Measurements from ENCODE around the gene IFNL2. TPM values are rescaled to one million over a fixed set of nuclear protein-coding genes. Genes with fewer than 3 reads are reported as not detected.
A peak's percentile ranks its signal among the peaks of the same experiment; 100 is the strongest.
"Not testable (repeated sequence)": the region's sequence is repeated elsewhere in the genome, so short reads cannot be mapped to it uniquely, and the experiment has no call there.

IFNL2 gene
- total RNA-seq, 1 experiment from 2014 or later: not detected

DNA sequence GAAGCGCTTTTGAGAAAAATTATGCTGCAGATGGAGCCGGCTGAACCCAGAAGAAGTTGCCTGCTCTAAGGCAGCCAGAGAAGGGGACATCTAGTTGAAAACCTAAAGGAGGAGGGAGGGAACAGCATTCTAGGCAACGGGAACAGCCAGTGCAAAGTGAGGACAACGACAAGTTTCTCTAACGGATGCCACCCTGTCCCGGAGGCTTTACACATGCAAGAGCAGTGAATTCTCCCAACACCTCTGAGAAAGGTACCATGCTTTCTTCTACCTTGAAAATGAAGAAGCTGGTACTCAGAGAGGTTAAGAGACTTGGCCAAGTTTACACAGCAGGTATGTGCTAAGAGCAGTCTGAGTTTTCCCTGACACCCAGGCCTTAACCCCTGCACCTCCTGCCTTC lies 29.3 kb upstream of the IFNL2 start:
- ChIA-PET CTCF (no interaction called here), POLR2A (ENCODE audit: unreplicated experiment) (no interaction called here)
- no peak for TF ChIP-seq EZH2phosphoT487 (IDR thresholded peaks at IDR 0.05; ENCODE audit: borderline replicate concordance, low read length)
- no peak for TF ChIP-seq EZH2 (IDR thresholded peaks at IDR 0.05; ENCODE audit: low read length, unreplicated experiment)
- no peak for TF ChIP-seq CTCF (conservative IDR thresholded peaks at IDR 0.05; ENCODE audit: low read depth, low read length)
- H3K4me2 ChIP-seq (ENCODE audit: low read length): no peak overlapping the region
- no peaks in the 10 kb centered on the region for H3K9me2 ChIP-seq (replicated peaks; ENCODE audit: low read length)
- intact Hi-C loops (cut with micrococcal nuclease): no loop called here
- H3K27ac ChIP-seq (ENCODE audit: low read length): no peak overlapping the region
- no peaks in the 10 kb centered on the region for H3K27me3 ChIP-seq (ENCODE audit: low read length)
- H4K20me1 ChIP-seq (ENCODE audit: low read length): no peaks in the 10 kb centered on the region
- DNase-seq: no peak
- H3K9me3 ChIP-seq (ENCODE audit: low read length): no peaks in the 10 kb centered on the region
- H3K79me2 ChIP-seq (ENCODE audit: low read length): no peaks in the 10 kb centered on the region
- H2AFZ ChIP-seq (ENCODE audit: low read length): no peak overlapping the region
- BruUV-seq (replicated peaks): no TSS peak
- H3K36me3 ChIP-seq (ENCODE audit: low read depth, low read length): no peaks in the 10 kb centered on the region
- H3K4me1 ChIP-seq (ENCODE audit: insufficient read depth, low read length): no peaks in the 10 kb centered on the region
- no peaks in the 10 kb centered on the region for H3F3A ChIP-seq (ENCODE audit: low read length, unreplicated experiment)
- H3K4me3 ChIP-seq (ENCODE audit: low read length): no peak overlapping the region
- no peak overlapping the region for H3K9ac ChIP-seq (ENCODE audit: low read length)
- no peak for ATAC-seq

GRCh38 chr19:39240421-39240820 lies 27.8 kb upstream of the IFNL2 start:
- Histone ChIP-seq H3K27ac (ENCODE audit: low read length) (no peak overlapping the region), H3K27me3 (ENCODE audit: low read length) (no peaks in the 10 kb centered on the region), H3K79me2 (ENCODE audit: low read length) (no peaks in the 10 kb centered on the region), H3K4me1 (ENCODE audit: insufficient read depth, low read length) (no peaks in the 10 kb centered on the region), H4K20me1 (ENCODE audit: low read length) (no peaks in the 10 kb centered on the region), H3K9ac (ENCODE audit: low read length) (no peak overlapping the region), H3K4me2 (ENCODE audit: low read length) (no peak overlapping the region), H3K36me3 (ENCODE audit: low read depth, low read length) (no peaks in the 10 kb centered on the region), H3F3A (ENCODE audit: low read length, unreplicated experiment) (no peaks in the 10 kb centered on the region), H2AFZ (ENCODE audit: low read length) (no peak overlapping the region), H3K4me3 (ENCODE audit: low read length) (no peak overlapping the region), H3K9me3 (ENCODE audit: low read length) (no peaks in the 10 kb centered on the region), H3K9me2 (replicated peaks; ENCODE audit: low read length) (no peaks in the 10 kb centered on the region)
- intact Hi-C loops (cut with micrococcal nuclease): no loop called here
- no peak for TF ChIP-seq EZH2 (IDR thresholded peaks at IDR 0.05; ENCODE audit: low read length, unreplicated experiment)
- no peak for TF ChIP-seq CTCF (conservative IDR thresholded peaks at IDR 0.05; ENCODE audit: low read depth, low read length)
- TF ChIP-seq EZH2phosphoT487 (IDR thresholded peaks at IDR 0.05; ENCODE audit: borderline replicate concordance, low read length): no peak
- CTCF ChIA-PET: no interaction called here
- POLR2A ChIA-PET (ENCODE audit: unreplicated experiment): no interaction called here
- no peak for ATAC-seq
- no peak for DNase-seq
- BruUV-seq (replicated peaks): no TSS peak

GRCh38 chr19:39243741-39244140 lies 24.5 kb upstream of the IFNL2 start:
- DNase-seq; H3K4me3 ChIP-seq (ENCODE audit: low read length); H3K9me2 ChIP-seq (replicated peaks; ENCODE audit: low read length); H3K4me2 ChIP-seq (ENCODE audit: low read length); CTCF ChIA-PET; H3K9ac ChIP-seq (ENCODE audit: low read length); POLR2A ChIA-PET (ENCODE audit: unreplicated experiment); intact Hi-C loops (cut with micrococcal nuclease); H3K4me1 ChIP-seq (ENCODE audit: insufficient read depth, low read length); H4K20me1 ChIP-seq (ENCODE audit: low read length); H3K36me3 ChIP-seq (ENCODE audit: low read depth, low read length); H3K9me3 ChIP-seq (ENCODE audit: low read length); BruUV-seq (replicated peaks); H3K27ac ChIP-seq (ENCODE audit: low read length); H3K27me3 ChIP-seq (ENCODE audit: low read length); H3F3A ChIP-seq (ENCODE audit: low read length, unreplicated experiment); H2AFZ ChIP-seq (ENCODE audit: low read length); ATAC-seq; H3K79me2 ChIP-seq (ENCODE audit: low read length): not testable (repeated sequence)

DNA sequence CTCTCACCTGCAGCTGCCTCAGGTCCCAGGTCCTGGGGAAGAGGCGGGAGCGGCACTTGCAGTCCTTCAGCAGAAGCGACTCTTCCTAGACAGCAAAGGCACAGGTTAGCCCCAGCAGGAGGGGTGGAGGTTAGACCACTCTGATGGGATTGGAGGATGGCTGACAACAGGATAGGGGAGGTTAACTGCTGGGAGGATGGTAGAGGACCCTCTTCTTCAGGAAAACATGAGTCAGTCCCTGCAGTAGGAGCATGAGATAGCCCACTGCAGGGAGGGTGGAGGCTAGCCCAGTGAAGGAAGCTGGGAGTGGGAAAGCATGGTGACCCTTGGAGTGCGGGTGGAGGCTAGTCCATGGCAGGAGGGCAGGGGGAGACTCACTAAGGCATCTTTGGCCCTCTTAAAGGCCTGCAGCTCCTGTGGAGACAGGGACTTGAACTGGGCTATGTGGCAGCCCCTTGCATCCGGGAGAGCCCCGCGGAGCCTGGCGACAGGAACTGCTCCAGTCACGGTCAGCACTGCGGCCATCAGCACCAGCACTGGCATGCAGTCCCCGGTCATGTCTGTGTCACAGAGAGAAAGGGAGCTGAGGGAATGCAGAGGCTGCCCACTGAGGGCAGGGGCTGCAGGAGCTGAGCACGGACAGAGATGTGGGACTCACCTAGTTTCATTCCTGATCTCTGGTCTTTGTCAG lies 23.6 kb upstream of the IFNL2 start, which contains the start of gene IFNL3:
Gene IFNL3 (minus strand): TSS at position 597 of the 691 bp plus-strand sequence. CDS start 39 bp downstream, at position 558.
- H3K27ac ChIP-seq (ENCODE audit: low read length); H3K9me3 ChIP-seq (ENCODE audit: low read length); H3K4me3 ChIP-seq (ENCODE audit: low read length); H3K79me2 ChIP-seq (ENCODE audit: low read length); H4K20me1 ChIP-seq (ENCODE audit: low read length); CTCF ChIA-PET; H3K9ac ChIP-seq (ENCODE audit: low read length); DNase-seq; H3K4me2 ChIP-seq (ENCODE audit: low read length); BruUV-seq (replicated peaks); H3K36me3 ChIP-seq (ENCODE audit: low read depth, low read length); POLR2A ChIA-PET (ENCODE audit: unreplicated experiment); intact Hi-C loops (cut with micrococcal nuclease); H3K4me1 ChIP-seq (ENCODE audit: insufficient read depth, low read length); H3K27me3 ChIP-seq (ENCODE audit: low read length); ATAC-seq; H3K9me2 ChIP-seq (replicated peaks; ENCODE audit: low read length); H2AFZ ChIP-seq (ENCODE audit: low read length); H3F3A ChIP-seq (ENCODE audit: low read length, unreplicated experiment): not testable (repeated sequence)

DNA sequence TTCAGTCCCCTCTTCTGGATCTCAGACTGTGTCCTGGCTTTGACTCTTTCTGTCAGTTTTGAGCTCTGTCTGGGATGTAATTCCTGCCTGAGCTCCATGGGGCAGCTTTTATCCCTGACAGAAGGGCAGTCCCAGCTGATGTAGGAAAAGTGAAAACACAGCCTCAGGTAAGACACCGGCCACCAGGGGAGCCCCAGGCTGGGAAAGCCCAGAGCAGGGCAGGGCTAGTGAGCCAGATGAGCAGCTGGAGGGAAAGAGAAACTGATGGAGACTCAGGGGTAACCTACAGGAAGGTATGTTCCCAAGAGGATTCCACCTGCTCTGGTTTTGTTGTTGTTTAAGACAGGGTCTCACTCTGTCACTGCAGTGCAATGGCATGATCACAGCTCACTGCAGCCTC lies 23.0 kb upstream of the IFNL2 start:
- H3K9me3 ChIP-seq (ENCODE audit: low read length); H3K27me3 ChIP-seq (ENCODE audit: low read length); BruUV-seq (replicated peaks); CTCF ChIA-PET; POLR2A ChIA-PET (ENCODE audit: unreplicated experiment); H3K4me1 ChIP-seq (ENCODE audit: insufficient read depth, low read length); intact Hi-C loops (cut with micrococcal nuclease); H3K4me3 ChIP-seq (ENCODE audit: low read length); H3K4me2 ChIP-seq (ENCODE audit: low read length); H3F3A ChIP-seq (ENCODE audit: low read length, unreplicated experiment); H2AFZ ChIP-seq (ENCODE audit: low read length); H3K36me3 ChIP-seq (ENCODE audit: low read depth, low read length); DNase-seq; H3K27ac ChIP-seq (ENCODE audit: low read length); H4K20me1 ChIP-seq (ENCODE audit: low read length); H3K79me2 ChIP-seq (ENCODE audit: low read length); H3K9ac ChIP-seq (ENCODE audit: low read length); H3K9me2 ChIP-seq (replicated peaks; ENCODE audit: low read length): not testable (repeated sequence)
- peak; percentile 71 for ATAC-seq
